Astrocyte (in vitro differentiated cells and primary cell): Measurements from ENCODE around the gene PCDHGA3. TPM values are rescaled to one million over a fixed set of nuclear protein-coding genes. Genes with fewer than 3 reads are reported as not detected.

Experiments
- DNase-seq: peaks from one replicate; pipeline ENCODE4 v3.0.0-alpha.2; 2010; ENCODE audit warnings: low read depth
- FAIRE-seq: peaks from 2 replicates; lab custom pipeline; 2011; peaks lifted over from hg19 to GRCh38; lab: Jason Lieb, UNC
- H2AFZ ChIP-seq: 2 replicates; pipeline ENCODE4 v1.6.0; 2012; ENCODE audit warnings: low read depth, low read length, inconsistent platforms
- H3K27ac ChIP-seq: 2 replicates; pipeline ENCODE4 v1.5.1; 2011; ENCODE audit warnings: low read depth, low read length, inconsistent platforms
- H3K27me3 ChIP-seq: 2 replicates; pipeline ENCODE4 v1.6.0; 2011; ENCODE audit warnings: low read length, inconsistent platforms; ENCODE audit not compliant: insufficient read depth
- H3K36me3 ChIP-seq: 2 replicates; pipeline ENCODE4 v1.5.1; 2011; ENCODE audit warnings: low read length, inconsistent platforms; ENCODE audit not compliant: insufficient read depth
- H3K4me1 ChIP-seq: 2 replicates; pipeline ENCODE4 v1.5.1; 2011; ENCODE audit warnings: low read length, inconsistent platforms; ENCODE audit not compliant: insufficient read depth
- H3K4me2 ChIP-seq: 2 replicates; pipeline ENCODE4 v1.6.0; 2012; ENCODE audit warnings: low read length, inconsistent platforms
- H3K4me3 ChIP-seq: 2 replicates; pipeline ENCODE4 v1.5.1; 2011; ENCODE audit warnings: low read depth, mild to moderate bottlenecking, low read length, inconsistent platforms; ENCODE audit not compliant: insufficient read depth
- H3K79me2 ChIP-seq: 2 replicates; pipeline ENCODE4 v1.6.0; 2012; ENCODE audit warnings: mild to moderate bottlenecking, low read length, inconsistent platforms; ENCODE audit not compliant: insufficient read depth
- H3K9ac ChIP-seq: 2 replicates; pipeline ENCODE4 v1.6.0; 2012; ENCODE audit warnings: mild to moderate bottlenecking, low read length, inconsistent platforms
- H3K9me3 ChIP-seq: 2 replicates; pipeline ENCODE4 v1.5.1; 2012; ENCODE audit warnings: low read depth, mild to moderate bottlenecking, low read length, inconsistent platforms; ENCODE audit not compliant: insufficient read depth
- H4K20me1 ChIP-seq: 2 replicates; pipeline ENCODE4 v1.6.0; 2012; ENCODE audit warnings: low read length, inconsistent platforms; ENCODE audit not compliant: insufficient read depth
- H3K27ac Mint-ChIP-seq: one replicate; pipeline ENCODE4 v1.8.0; 2021; ENCODE audit warnings: mild to moderate bottlenecking, mixed read lengths; ENCODE audit not compliant: unreplicated experiment
- H3K27me3 Mint-ChIP-seq: one replicate; pipeline ENCODE4 v1.8.0; 2021; ENCODE audit warnings: low read depth, mixed read lengths; ENCODE audit not compliant: unreplicated experiment
- H3K36me3 Mint-ChIP-seq: one replicate; pipeline ENCODE4 v1.8.0; 2021; ENCODE audit warnings: low read depth, mixed read lengths; ENCODE audit not compliant: unreplicated experiment
- H3K4me1 Mint-ChIP-seq: one replicate; pipeline ENCODE4 v1.8.0; 2021; ENCODE audit warnings: low read depth, mixed read lengths; ENCODE audit not compliant: unreplicated experiment
- H3K4me3 Mint-ChIP-seq: one replicate; pipeline ENCODE4 v1.8.0; 2021; ENCODE audit warnings: mild to moderate bottlenecking, moderate library complexity, mixed read lengths; ENCODE audit not compliant: unreplicated experiment
- H3K9me3 Mint-ChIP-seq: one replicate; pipeline ENCODE4 v1.8.0; 2021; ENCODE audit warnings: mild to moderate bottlenecking, mixed read lengths; ENCODE audit not compliant: unreplicated experiment
- CTCF ChIP-seq: IDR thresholded peaks from 2 replicates; pipeline ENCODE4 v1.5.1; 2011; ENCODE audit warnings: low read depth, mild to moderate bottlenecking, inconsistent platforms, low read length, moderate library complexity; ENCODE audit not compliant: insufficient read depth
- EZH2 ChIP-seq: IDR thresholded peaks from 2 replicates; pipeline ENCODE4 v1.6.1; 2012; ENCODE audit warnings: mild to moderate bottlenecking, low read length, inconsistent platforms; ENCODE audit not compliant: insufficient read depth
- total RNA-seq: library from RNA; stranded (reverse); gene quantifications from 2 replicates; pipeline ENCODE4 v1.2.1, GENCODE V29; 2021

PCDHGA3 gene
- total RNA-seq, 1 donor from 2014 or later, result 0.14 TPM

GRCh38 chr5:141355641-141356040 is 12.0 kb downstream of the PCDHGA3 start:
- Histone ChIP-seq H3K27ac (no peak overlapping the region), H4K20me1 (no peaks in the 10 kb centered on the region), H3K4me1 (no peaks in the 10 kb centered on the region), H2AFZ (no peak overlapping the region), H3K9me3 (peaks cover 47% of the 10 kb centered on the region), H3K4me3 (no peak overlapping the region), H3K36me3 (no peaks in the 10 kb centered on the region), H3K27me3 (peaks cover 3% of the 10 kb centered on the region), H3K79me2 (no peaks in the 10 kb centered on the region), H3K4me2 (peak overlapping the region; percentile 45), H3K9ac (no peak overlapping the region)
- TF ChIP-seq EZH2 (no peak), CTCF (no peak)
- DNase-seq (no peak), FAIRE-seq (no peak)
- peaks cover 35% of the 10 kb centered on the region for H3K9me3 Mint-ChIP-seq
- peaks cover 10% of the 10 kb centered on the region for H3K36me3 Mint-ChIP-seq
- no peaks in the 10 kb centered on the region for H3K4me1 Mint-ChIP-seq
- no peak overlapping the region for H3K4me3 Mint-ChIP-seq
- no peaks in the 10 kb centered on the region for H3K27me3 Mint-ChIP-seq
- no peak overlapping the region for H3K27ac Mint-ChIP-seq

- TF ChIP-seq CTCF (no peak), EZH2 (no peak)
- no peak overlapping the region for H3K27ac Mint-ChIP-seq
- no peak overlapping the region for H3K27ac ChIP-seq
- H3K4me2 ChIP-seq, result no peak overlapping the region
- no peaks in the 10 kb centered on the region for H3K4me1 Mint-ChIP-seq
- peaks cover 38% of the 10 kb centered on the region for H3K9me3 Mint-ChIP-seq
- no peaks in the 10 kb centered on the region for H4K20me1 ChIP-seq
- peaks cover 47% of the 10 kb centered on the region for H3K9me3 ChIP-seq
- no peaks in the 10 kb centered on the region for H3K4me1 ChIP-seq
- DNase-seq (no peak), FAIRE-seq (no peak)
- H2AFZ ChIP-seq, result no peak overlapping the region
- peaks cover 14% of the 10 kb centered on the region for H3K36me3 Mint-ChIP-seq
- no peak overlapping the region for H3K9ac ChIP-seq
- H3K27me3 ChIP-seq, result peaks cover 7% of the 10 kb centered on the region
- H3K79me2 ChIP-seq, result no peaks in the 10 kb centered on the region
- no peak overlapping the region for H3K4me3 Mint-ChIP-seq
- no peak overlapping the region for H3K4me3 ChIP-seq
- H3K36me3 ChIP-seq, result no peaks in the 10 kb centered on the region
- H3K27me3 Mint-ChIP-seq, result no peaks in the 10 kb centered on the region
Observed at GRCh38 chr5:141356133-141356532, 12.5 kb downstream of the PCDHGA3 start.

- DNase-seq (no peak), FAIRE-seq (no peak)
- Mint-ChIP-seq H3K4me1 (no peaks in the 10 kb centered on the region), H3K27ac (no peak overlapping the region), H3K9me3 (peaks cover 37% of the 10 kb centered on the region), H3K36me3 (peaks cover 18% of the 10 kb centered on the region), H3K27me3 (no peaks in the 10 kb centered on the region), H3K4me3 (no peak overlapping the region)
- Histone ChIP-seq H3K27ac (no peak overlapping the region), H3K27me3 (peaks cover 8% of the 10 kb centered on the region), H3K36me3 (no peaks in the 10 kb centered on the region), H3K4me1 (no peaks in the 10 kb centered on the region), H3K4me2 (no peak overlapping the region), H4K20me1 (no peaks in the 10 kb centered on the region), H3K79me2 (no peaks in the 10 kb centered on the region), H3K4me3 (no peak overlapping the region), H3K9ac (no peak overlapping the region), H3K9me3 (peaks cover 47% of the 10 kb centered on the region), H2AFZ (no peak overlapping the region)
- no peak for TF ChIP-seq CTCF
- TF ChIP-seq EZH2, result no peak
Observed at GRCh38 chr5:141356950-141357349, 13.3 kb downstream of the PCDHGA3 start.
